GM11168 (cell line): Measurements from ENCODE around the gene PRKCH.

Experiments
- in situ Hi-C: fragments of 300-500 bp; cut with MboI; formaldehyde crosslinking; loops from one replicate; pipeline ENCODE4 v1.12.0; 2022; ENCODE audit warnings: low sequenced_read_pairs; ENCODE audit not compliant: unreplicated experiment

The PRKCH gene

GRCh38 chr14:61333087-61333486 lies 11.7 kb downstream of the PRKCH start:
- in situ Hi-C loops, result no loop called here

- in situ Hi-C loops, result no loop called here
Observed at GRCh38 chr14:61334197-61334701, 12.9 kb downstream of the PRKCH start.

- in situ Hi-C loops, result no loop called here
Observed at GRCh38 chr14:61335049-61335448, 13.7 kb downstream of the PRKCH start.

- in situ Hi-C loops, result no loop called here
Observed at GRCh38 chr14:61335671-61336275, 14.4 kb downstream of the PRKCH start.

- in situ Hi-C loops, result no loop called here
Observed at GRCh38 chr14:61337893-61338292, 16.5 kb downstream of the PRKCH start.

- in situ Hi-C loops, result no loop called here
Observed at GRCh38 chr14:61338457-61338856, 17.1 kb downstream of the PRKCH start.

- in situ Hi-C loops, result no loop called here
Observed at GRCh38 chr14:61341275-61342206, 20.2 kb downstream of the PRKCH start.

GRCh38 chr14:61342486-61342885 lies 21.1 kb downstream of the PRKCH start:
- in situ Hi-C loops, result no loop called here

GRCh38 chr14:61342932-61343331 lies 21.6 kb downstream of the PRKCH start:
- in situ Hi-C loops, result no loop called here

GRCh38 chr14:61343471-61343870 lies 22.1 kb downstream of the PRKCH start:
- in situ Hi-C loops, result no loop called here

- in situ Hi-C loops, result no loop called here
Observed at GRCh38 chr14:61343991-61344405, 22.6 kb downstream of the PRKCH start.

- in situ Hi-C loops, result no loop called here
Observed at GRCh38 chr14:61344437-61345150, 23.2 kb downstream of the PRKCH start.

- in situ Hi-C loops, result no loop called here
Observed at GRCh38 chr14:61345151-61345482, 23.7 kb downstream of the PRKCH start.

- in situ Hi-C loops, result no loop called here
Observed at GRCh38 chr14:61346221-61346620, 24.8 kb downstream of the PRKCH start.

GRCh38 chr14:61346793-61347192 lies 25.4 kb downstream of the PRKCH start:
- in situ Hi-C loops, result no loop called here

GRCh38 chr14:61347826-61348443 lies 26.6 kb downstream of the PRKCH start:
- in situ Hi-C loops, result no loop called here

GRCh38 chr14:61350427-61351270 lies 29.3 kb downstream of the PRKCH start:
- in situ Hi-C loops, result no loop called here

GRCh38 chr14:61351477-61351876 lies 30.1 kb downstream of the PRKCH start:
- in situ Hi-C loops, result no loop called here

- in situ Hi-C loops, result no loop called here
Observed at GRCh38 chr14:61355892-61356325, 34.5 kb downstream of the PRKCH start.

GRCh38 chr14:61357123-61357522 lies 35.7 kb downstream of the PRKCH start:
- in situ Hi-C loops, result no loop called here
